ENCODE data around the gene FHOD3.

- TF ChIP-seq CTCF (conservative IDR thresholded peaks at IDR 0.05; ENCODE audit: low read depth, low read length) (no peak), RAD21 (IDR thresholded peaks at IDR 0.05; ENCODE audit: low read length) (no peak), ELK1 (IDR thresholded peaks at IDR 0.05; ENCODE audit: borderline replicate concordance, low read depth, low read length) (no peak), POLR2A (IDR thresholded peaks at IDR 0.05; ENCODE audit: low read depth, low read length) (no peak), MXI1 (IDR thresholded peaks at IDR 0.05; ENCODE audit: borderline replicate concordance, low read depth, low read length) (no peak), SMC3 (IDR thresholded peaks at IDR 0.05; ENCODE audit: low read depth, low read length) (no peak), CEBPB (IDR thresholded peaks at IDR 0.05; ENCODE audit: low read depth, low read length) (no peak)
These were observed 405.0 kb downstream of the FHOD3 start for GRCh38 chr18:36702401-36703013.

Data from IMR-90 (cell line).